ENCODE data around the gene ACTN4. TPM values are rescaled to one million over a fixed set of nuclear protein-coding genes. Genes with fewer than 3 reads are reported as not detected.

ACTN4 gene
- 124 and 320 TPM in 2 replicates for total RNA-seq

DNA sequence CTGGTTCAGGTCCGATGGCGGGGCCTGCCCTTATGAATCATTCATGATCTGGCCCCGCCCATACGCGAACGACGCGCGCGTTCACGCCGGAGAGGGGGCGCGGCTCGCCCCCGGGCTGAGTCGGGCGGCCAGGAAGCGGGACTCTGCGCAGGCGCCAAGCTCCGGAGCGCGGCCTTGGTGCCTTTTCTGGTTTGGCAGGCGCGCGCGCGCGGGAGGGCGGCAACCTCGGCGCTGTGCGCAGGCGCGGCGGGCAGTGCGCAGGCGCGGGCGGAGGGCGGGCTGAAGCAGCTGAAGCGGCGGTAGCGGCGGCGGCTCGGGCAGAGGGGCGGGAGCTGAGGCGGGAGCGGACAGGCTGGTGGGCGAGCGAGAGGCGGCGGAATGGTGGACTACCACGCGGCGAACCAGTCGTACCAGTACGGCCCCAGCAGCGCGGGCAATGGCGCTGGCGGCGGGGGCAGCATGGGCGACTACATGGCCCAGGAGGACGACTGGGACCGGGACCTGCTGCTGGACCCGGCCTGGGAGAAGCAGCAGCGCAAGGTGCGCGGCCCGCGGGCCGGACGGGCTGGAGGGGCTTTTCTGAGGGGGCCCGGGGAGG is at the start of gene ACTN4:
TSS of gene ACTN4 (plus strand) at position 282 of the 598 bp plus-strand sequence. CDS start at position 379, 97 bp downstream.

DNA sequence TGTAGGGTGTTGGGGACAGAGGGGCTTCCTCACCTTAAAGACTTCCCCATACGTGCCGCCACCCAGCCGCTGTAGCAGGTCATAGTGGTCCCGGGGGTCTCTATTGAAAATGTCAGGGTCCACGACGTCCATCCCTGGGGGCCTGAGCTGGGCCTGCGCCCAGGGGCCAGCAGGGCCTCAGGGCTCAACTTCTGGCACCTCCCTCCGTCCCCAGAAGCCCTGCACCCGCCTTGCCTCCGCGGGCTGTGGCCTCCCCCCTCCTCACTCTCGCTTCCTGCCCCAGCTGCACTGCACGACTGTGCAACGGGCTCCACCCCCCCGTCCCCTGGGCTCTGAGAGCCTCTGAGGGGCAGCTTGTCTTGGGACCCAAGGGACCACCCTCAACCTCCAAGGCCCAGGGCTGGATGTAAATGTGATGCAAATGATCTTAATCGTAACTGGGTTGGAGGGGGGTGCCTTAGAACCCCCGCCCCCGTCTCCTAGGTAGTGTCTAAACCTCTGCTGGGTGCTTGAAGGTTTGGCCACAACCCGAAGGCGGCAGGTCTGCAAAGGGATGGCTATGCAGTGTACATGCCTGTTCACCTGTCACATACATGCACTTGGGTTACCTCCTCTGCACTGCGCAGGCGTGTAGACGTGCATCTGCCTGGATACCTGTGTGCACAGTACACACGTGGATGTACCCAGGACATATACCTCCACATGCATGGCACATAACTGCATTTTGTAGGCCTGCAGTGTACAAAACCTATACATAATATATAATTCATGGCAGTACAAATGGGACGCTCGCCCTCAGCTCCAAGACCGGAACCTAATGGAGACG is 29.5 kb upstream of the ACTN4 start, which contains the start of gene MAP4K1:
TSS of gene MAP4K1 (minus strand) at position 190 of the 826 bp plus-strand sequence. CDS start at position 132, 58 bp downstream.

DNA sequence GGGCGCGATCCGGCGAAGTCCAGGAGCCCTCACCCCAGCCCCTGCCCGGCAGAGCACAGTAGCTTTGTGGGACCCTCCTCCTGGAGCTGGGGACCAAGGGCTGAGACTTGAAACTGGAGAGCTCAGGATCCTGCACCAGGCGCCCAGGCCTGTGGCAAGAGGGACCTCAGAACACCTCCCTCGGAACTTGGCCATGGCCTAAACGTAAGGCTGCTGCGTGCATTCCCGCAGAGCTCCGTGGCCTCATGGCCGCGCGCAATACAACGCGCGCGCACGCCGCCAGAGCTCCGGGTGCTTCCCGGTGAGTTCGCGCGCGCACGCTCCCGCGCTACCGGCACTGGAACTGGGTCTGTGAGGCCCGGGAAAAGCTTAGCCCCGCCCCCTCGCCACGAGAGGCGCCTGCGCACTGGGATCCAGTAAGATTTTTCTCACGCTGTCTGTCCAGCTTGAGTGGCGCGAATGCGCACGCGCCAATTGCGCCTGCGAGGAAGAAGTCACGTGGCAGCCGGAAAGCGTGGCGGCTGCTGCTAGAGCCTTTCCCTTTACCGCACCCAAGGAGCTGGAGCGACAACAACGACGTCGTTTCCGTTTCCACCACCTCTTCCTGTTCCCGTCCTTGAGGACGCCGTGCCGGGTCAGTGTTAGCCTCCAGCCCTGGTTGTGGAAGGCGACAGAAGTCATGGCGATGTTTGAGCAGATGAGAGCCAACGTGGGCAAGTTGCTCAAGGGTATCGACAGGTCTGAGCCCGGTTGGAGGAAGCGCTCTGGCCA is 28.7 kb upstream of the ACTN4 start, which contains the start of gene EIF3K:
TSS of gene EIF3K (plus strand) at position 599 of the 771 bp plus-strand sequence. CDS start at position 680, 81 bp downstream.

DNA sequence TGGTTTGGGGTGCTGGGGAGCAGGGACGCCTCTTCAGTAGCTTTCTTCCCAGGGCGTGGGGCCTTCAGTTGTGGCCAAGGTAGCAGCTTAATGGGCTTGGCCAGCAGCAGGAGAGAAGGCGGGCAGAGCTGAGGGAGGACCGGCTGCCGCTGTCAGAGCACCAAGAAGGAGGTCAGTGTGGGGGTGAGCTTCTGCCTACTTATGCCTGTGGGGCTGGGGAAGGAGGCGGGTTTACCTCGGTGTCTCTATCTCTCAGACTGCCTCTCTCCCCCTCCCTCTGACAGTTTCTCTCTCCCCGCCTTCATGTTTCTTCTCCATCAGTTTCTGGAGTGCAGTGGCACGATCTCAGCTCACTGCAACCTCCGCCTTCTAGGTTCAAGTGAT is 96.8 kb downstream of the ACTN4 start, which contains the start of gene CAPN12:
TSS of gene CAPN12 (minus strand) at position 177 of the 384 bp plus-strand sequence. CDS start 309 bp downstream, outside the sequence.

DNA sequence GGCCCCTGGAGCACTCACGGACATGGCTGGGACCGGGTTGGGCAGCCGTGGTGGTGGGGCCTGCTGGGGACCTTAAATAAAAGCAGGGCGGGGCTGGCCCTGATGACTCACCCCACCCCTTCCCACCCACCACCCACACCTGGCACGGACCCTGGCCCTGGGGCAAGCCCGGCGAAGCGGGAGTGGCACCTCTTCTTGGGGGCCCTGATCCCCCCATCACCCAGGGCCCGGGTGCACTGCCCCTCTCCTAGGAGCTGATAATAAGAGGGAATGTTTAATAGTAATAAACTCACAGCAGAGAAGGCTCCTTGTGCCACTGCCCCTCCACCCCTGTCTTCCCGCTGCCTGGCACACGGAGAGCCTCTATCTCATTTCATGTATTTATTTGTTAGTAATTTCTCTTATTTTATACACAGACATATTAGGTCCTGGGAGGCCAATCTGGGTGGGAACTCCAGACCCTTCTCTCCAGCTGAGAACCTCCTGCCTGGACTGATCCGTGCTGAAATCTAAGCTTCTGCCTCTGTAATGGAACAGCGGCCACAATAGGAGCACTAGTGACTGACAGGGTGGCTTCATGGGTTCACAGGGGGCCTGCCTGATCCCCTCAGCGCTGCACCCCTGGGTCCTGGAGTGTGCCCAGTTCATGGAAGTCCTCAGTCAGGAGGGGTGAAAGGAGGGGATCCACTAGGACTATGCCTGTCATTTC is 126.2 kb downstream of the ACTN4 start, which contains the start of gene LGALS7:
TSS of gene LGALS7 (minus strand) at position 49 of the 709 bp plus-strand sequence. CDS start at position 24, 25 bp downstream.

Other genes starting within 250 kb of the ACTN4 start
- gene FAM98C, start 244.6 kb upstream of the ACTN4 start, total RNA-seq = 10.6 and 21.5 TPM in 2 replicates
- gene RASGRP4, start 221.4 kb upstream of the ACTN4 start, total RNA-seq = not detected in 2 replicates
- 0.48 and 5.5 TPM in 2 replicates for gene RYR1, start 214.0 kb upstream of the ACTN4 start, total RNA-seq
- not detected in 2 replicates for gene MAP4K1, start 29.7 kb upstream of the ACTN4 start, total RNA-seq
- 499 and 531 TPM in 2 replicates for gene EIF3K, start 28.5 kb upstream of the ACTN4 start, total RNA-seq
- 5.3 and 7.7 TPM in 2 replicates for gene CAPN12, start 96.8 kb downstream of the ACTN4 start, total RNA-seq
- 11.6 and 438 TPM in 2 replicates for gene LGALS7, start 125.9 kb downstream of the ACTN4 start, total RNA-seq
- gene LGALS7B, start 141.6 kb downstream of the ACTN4 start, total RNA-seq = 85.8 and 4,166 TPM in 2 replicates
- gene LGALS4, start 165.3 kb downstream of the ACTN4 start, total RNA-seq = 0.21 TPM in 1 of 2 replicates, not detected in the other
- 23.1 and 30.5 TPM in 2 replicates for gene ECH1, start 184.1 kb downstream of the ACTN4 start, total RNA-seq
- gene HNRNPL, start 202.3 kb downstream of the ACTN4 start, total RNA-seq = 162 and 166 TPM in 2 replicates
- 14.7 and 32.2 TPM in 2 replicates for gene RINL, start 230.6 kb downstream of the ACTN4 start, total RNA-seq